ENCODE results near the gene ASIC4. TPM values are rescaled to one million over a fixed set of nuclear protein-coding genes. Genes with fewer than 3 reads are reported as not detected.

ASIC4 gene
- total and polyA plus RNA-seq, 2 of the 8 experiments (the other 6 are each of a cell fraction or from before 2014, with no cell fraction given), result 0.12 to 0.22 TPM

- DNase-seq (ENCODE audit: low read depth in 1 of 2, low spot score in 2 of 2), result no peak
- Histone ChIP-seq H3K4me1 (replicated peaks in 1 of 4; ENCODE audit: control insufficient read depth in 3 of 4, insufficient read depth in 4 of 4, low read length in 3 of 4) (peaks cover 9 to 41% (median 21%) of the 10 kb centered on the region in 4 experiments), H2BK12ac (ENCODE audit: low read depth, low read length) (no peak overlapping the region), H2AFZ (ENCODE audit: low read length) (no peak overlapping the region), H2BK15ac (ENCODE audit: low read length) (no peak overlapping the region), H2AK5ac (ENCODE audit: low read depth, low read length) (peak overlapping the region; percentile 46; the same call in 1 of the 2 replicates), H3K4ac (replicated peaks; ENCODE audit: insufficient read length, low read depth, low read length) (peak overlapping the region; percentile 91), H3K14ac (ENCODE audit: insufficient read length) (no peak overlapping the region), H2BK5ac (ENCODE audit: low read depth, low read length) (peak overlapping the region; percentile 66; the same call in 1 of the 2 replicates), H3K9ac (replicated peaks in 1 of 4; ENCODE audit: extremely low read depth in 1 of 4, low read depth in 3 of 4, low read length in 3 of 4) (peak overlapping the region in 3 of 4 experiments; percentile 48 to 79 (median 50); a peak in 4 of 7 replicates), H3K23ac (ENCODE audit: insufficient read length) (no peak overlapping the region), H3K4me2 (ENCODE audit: insufficient read depth in 1 of 2, low read depth in 2 of 2, low read length in 2 of 2) (peak overlapping the region; percentile 97 to 99), H3K79me2 (ENCODE audit: control insufficient read depth in 1 of 2, insufficient read depth in 2 of 2, low read length in 2 of 2) (no peaks in the 10 kb centered on the region), H3K18ac (ENCODE audit: extremely low read depth, low read length) (no peak overlapping the region; the same call in 1 of the 2 replicates), H3K27ac (ENCODE audit: low read depth, low read length) (no peak overlapping the region), H4K20me1 (replicated peaks in 1 of 2; ENCODE audit: control insufficient read depth in 1 of 2, insufficient read depth in 2 of 2, low read length in 2 of 2) (no peaks in the 10 kb centered on the region), H3K4me3 (ENCODE audit: extremely low read depth in 1 of 4, insufficient read depth in 2 of 4, low read depth in 3 of 4, low read length in 4 of 4) (peak overlapping the region; percentile 57 to 72 (median 65)), H3K56ac (replicated peaks; ENCODE audit: insufficient read length, low read depth, low read length) (no peak overlapping the region), H4K8ac (ENCODE audit: extremely low read depth, insufficient read depth, low read length) (no peak overlapping the region), H3K36me3 (ENCODE audit: control insufficient read depth in 2 of 4, insufficient read depth in 4 of 4, low read length in 3 of 4) (peaks cover 0 to 7% (median 0%) of the 10 kb centered on the region in 4 experiments; a peak in 1 of 8 replicates), H2BK20ac (ENCODE audit: low read length) (no peak overlapping the region), H3K23me2 (ENCODE audit: low read depth, low read length) (peaks cover 24% of the 10 kb centered on the region), H3K27me3 (replicated peaks in 1 of 4; ENCODE audit: control insufficient read depth in 3 of 4, extremely low read depth in 1 of 4, insufficient read depth in 3 of 4, low read length in 3 of 4) (peaks cover 20 to 35% (median 29%) of the 10 kb centered on the region in 4 experiments), H2BK120ac (replicated peaks; ENCODE audit: low read depth, low read length) (no peak overlapping the region), H3K79me1 (ENCODE audit: low read depth, low read length) (no peaks in the 10 kb centered on the region; the same call in 1 of the 2 replicates), H3K9me3 (ENCODE audit: insufficient read depth in 2 of 2, low read depth in 1 of 2, low read length in 1 of 2) (no peaks in the 10 kb centered on the region), H4K5ac (ENCODE audit: insufficient read length, low read depth, low read length) (no peak overlapping the region), H4K91ac (replicated peaks; ENCODE audit: insufficient read length, low read length) (no peak overlapping the region)
- TF ChIP-seq RAD21 (IDR thresholded peaks at IDR 0.05 in 1 of 2, conservative IDR thresholded peaks at IDR 0.05 in 1 of 2; ENCODE audit: low read depth in 2 of 2, low read length in 2 of 2) (no peak), HDAC6 (IDR thresholded peaks at IDR 0.05; ENCODE audit: low read depth, low read length) (no peak), POU5F1 (IDR thresholded peaks at IDR 0.05; ENCODE audit: low read depth, low read length) (no peak), CBX8 (IDR thresholded peaks at IDR 0.05; ENCODE audit: borderline replicate concordance, low read depth, low read length) (no peak)
- no peak for FAIRE-seq
- WGBS, 2 experiments (ENCODE audit: extremely low coverage in 1 of 2, insufficient coverage in 1 of 2, insufficient read length in 1 of 2, insufficient replicate concordance in 2 of 2, low coverage in 1 of 2, low lambda C conversion rate in 2 of 2, missing lambda C conversion rate in 1 of 2), result 13% methylated on average over 3 of the region's 3 CpGs; no CpG with 5 or more reads in 1 of the 2 experiments
- CTCF ChIA-PET (ENCODE audit: partially characterized antibody), result interaction anchor here (0.8 to 113.1 kb wide), 8 partner anchors 10 to 144 kb away, joined by 3 to 7248 read pairs (median 4); partner anchors contain the start of genes ASIC4, CHPF, DES and GMPPA
- POLR2A ChIA-PET (ENCODE audit: partially characterized antibody), result interaction anchor here (1.0 to 19.9 kb wide), 12 partner anchors 8 to 196 kb away, joined by 3 to 216 read pairs (median 6); partner anchors contain the start of genes ASIC4, CHPF, STK11IP and TMEM198
Measured at GRCh38 chr2:219499058-219499307, 15.3 kb upstream of the ASIC4 start.
